ENCODE results near the gene IGSF21.

The IGSF21 gene

GRCh38 chr1:18234790-18235242 lies 127.2 kb downstream of the IGSF21 start:
- Mint-ChIP-seq H3K4me1 (ENCODE audit: low read depth) (no peaks in the 10 kb centered on the region), H3K4me3 (no peak overlapping the region), H3K9me3 (peaks cover 25% of the 10 kb centered on the region), H3K27ac (no peak overlapping the region), H3K36me3 (ENCODE audit: low read depth) (no peaks in the 10 kb centered on the region), H3K27me3 (ENCODE audit: low read depth) (no peaks in the 10 kb centered on the region)
- no peak for DNase-seq (ENCODE audit: low spot score)

- Mint-ChIP-seq H3K27me3 (ENCODE audit: low read depth) (no peaks in the 10 kb centered on the region), H3K9me3 (peaks cover 10% of the 10 kb centered on the region), H3K4me3 (no peak overlapping the region), H3K27ac (no peak overlapping the region), H3K36me3 (ENCODE audit: low read depth) (no peaks in the 10 kb centered on the region), H3K4me1 (ENCODE audit: low read depth) (no peaks in the 10 kb centered on the region)
- no peak for DNase-seq (ENCODE audit: low spot score)
These were observed 129.8 kb downstream of the IGSF21 start for GRCh38 chr1:18237371-18237770.

- H3K27ac Mint-ChIP-seq: no peak overlapping the region
- no peaks in the 10 kb centered on the region for H3K27me3 Mint-ChIP-seq (ENCODE audit: low read depth)
- DNase-seq (ENCODE audit: low spot score): no peak
- H3K4me1 Mint-ChIP-seq (ENCODE audit: low read depth): no peaks in the 10 kb centered on the region
- H3K9me3 Mint-ChIP-seq: peaks cover 2% of the 10 kb centered on the region
- no peak overlapping the region for H3K4me3 Mint-ChIP-seq
- H3K36me3 Mint-ChIP-seq (ENCODE audit: low read depth): no peaks in the 10 kb centered on the region
These were observed 130.6 kb downstream of the IGSF21 start for GRCh38 chr1:18238190-18238589.

- DNase-seq (ENCODE audit: low spot score): no peak
- no peaks in the 10 kb centered on the region for H3K9me3 Mint-ChIP-seq
- no peaks in the 10 kb centered on the region for H3K27me3 Mint-ChIP-seq (ENCODE audit: low read depth)
- H3K4me1 Mint-ChIP-seq (ENCODE audit: low read depth): no peaks in the 10 kb centered on the region
- H3K4me3 Mint-ChIP-seq: no peak overlapping the region
- no peaks in the 10 kb centered on the region for H3K36me3 Mint-ChIP-seq (ENCODE audit: low read depth)
- no peak overlapping the region for H3K27ac Mint-ChIP-seq
These were observed 132.1 kb downstream of the IGSF21 start for GRCh38 chr1:18239671-18240070.

GRCh38 chr1:18240906-18241305 lies 133.3 kb downstream of the IGSF21 start:
- H3K27ac Mint-ChIP-seq: no peak overlapping the region
- no peaks in the 10 kb centered on the region for H3K9me3 Mint-ChIP-seq
- no peaks in the 10 kb centered on the region for H3K36me3 Mint-ChIP-seq (ENCODE audit: low read depth)
- no peak for DNase-seq (ENCODE audit: low spot score)
- no peaks in the 10 kb centered on the region for H3K27me3 Mint-ChIP-seq (ENCODE audit: low read depth)
- H3K4me3 Mint-ChIP-seq: no peak overlapping the region
- H3K4me1 Mint-ChIP-seq (ENCODE audit: low read depth): no peaks in the 10 kb centered on the region

- Mint-ChIP-seq H3K27ac (no peak overlapping the region), H3K4me1 (ENCODE audit: low read depth) (no peaks in the 10 kb centered on the region), H3K4me3 (no peak overlapping the region), H3K9me3 (no peaks in the 10 kb centered on the region), H3K27me3 (ENCODE audit: low read depth) (no peaks in the 10 kb centered on the region), H3K36me3 (ENCODE audit: low read depth) (no peaks in the 10 kb centered on the region)
- DNase-seq (ENCODE audit: low spot score): no peak
These were observed 134.3 kb downstream of the IGSF21 start for GRCh38 chr1:18241891-18242290.

- Mint-ChIP-seq H3K4me1 (ENCODE audit: low read depth) (no peaks in the 10 kb centered on the region), H3K27ac (no peak overlapping the region), H3K9me3 (no peaks in the 10 kb centered on the region), H3K27me3 (ENCODE audit: low read depth) (no peaks in the 10 kb centered on the region), H3K36me3 (ENCODE audit: low read depth) (no peaks in the 10 kb centered on the region), H3K4me3 (no peak overlapping the region)
- no peak for DNase-seq (ENCODE audit: low spot score)
These were observed 136.0 kb downstream of the IGSF21 start for GRCh38 chr1:18243503-18244175.

- DNase-seq (ENCODE audit: low spot score): no peak
- no peak overlapping the region for H3K4me3 Mint-ChIP-seq
- no peaks in the 10 kb centered on the region for H3K9me3 Mint-ChIP-seq
- no peaks in the 10 kb centered on the region for H3K27me3 Mint-ChIP-seq (ENCODE audit: low read depth)
- no peaks in the 10 kb centered on the region for H3K4me1 Mint-ChIP-seq (ENCODE audit: low read depth)
- no peaks in the 10 kb centered on the region for H3K36me3 Mint-ChIP-seq (ENCODE audit: low read depth)
- H3K27ac Mint-ChIP-seq: no peak overlapping the region
These were observed 137.2 kb downstream of the IGSF21 start for GRCh38 chr1:18244762-18245161.

- no peak overlapping the region for H3K27ac Mint-ChIP-seq
- H3K4me1 Mint-ChIP-seq (ENCODE audit: low read depth): no peaks in the 10 kb centered on the region
- no peaks in the 10 kb centered on the region for H3K9me3 Mint-ChIP-seq
These were observed 138.0 kb downstream of the IGSF21 start for GRCh38 chr1:18245647-18246046.

GRCh38 chr1:18246543-18246942 lies 138.9 kb downstream of the IGSF21 start:
- Mint-ChIP-seq H3K27me3 (ENCODE audit: low read depth) (no peaks in the 10 kb centered on the region), H3K9me3 (no peaks in the 10 kb centered on the region), H3K27ac (no peak overlapping the region), H3K4me3 (no peak overlapping the region), H3K36me3 (ENCODE audit: low read depth) (no peaks in the 10 kb centered on the region), H3K4me1 (ENCODE audit: low read depth) (no peaks in the 10 kb centered on the region)
- DNase-seq (ENCODE audit: low spot score): no peak

More at GRCh38 chr1:18245647-18246046, 138.0 kb downstream of the IGSF21 start:
- no peak for DNase-seq (ENCODE audit: low spot score)
- Mint-ChIP-seq H3K36me3 (ENCODE audit: low read depth) (no peaks in the 10 kb centered on the region), H3K4me3 (no peak overlapping the region), H3K27me3 (ENCODE audit: low read depth) (no peaks in the 10 kb centered on the region)

GRCh38 chr1:18247151-18247550 lies 139.6 kb downstream of the IGSF21 start:
- H3K27ac Mint-ChIP-seq: no peak overlapping the region

GRCh38 chr1:18249631-18250030 lies 142.0 kb downstream of the IGSF21 start:
- Mint-ChIP-seq H3K27ac (no peak overlapping the region), H3K4me3 (no peak overlapping the region), H3K4me1 (ENCODE audit: low read depth) (no peaks in the 10 kb centered on the region), H3K9me3 (no peaks in the 10 kb centered on the region), H3K36me3 (ENCODE audit: low read depth) (no peaks in the 10 kb centered on the region), H3K27me3 (ENCODE audit: low read depth) (no peaks in the 10 kb centered on the region)
- DNase-seq (ENCODE audit: low spot score): no peak

More at GRCh38 chr1:18247151-18247550, 139.6 kb downstream of the IGSF21 start:
- H3K36me3 Mint-ChIP-seq (ENCODE audit: low read depth): no peaks in the 10 kb centered on the region
- no peaks in the 10 kb centered on the region for H3K27me3 Mint-ChIP-seq (ENCODE audit: low read depth)
- H3K9me3 Mint-ChIP-seq: no peaks in the 10 kb centered on the region
- DNase-seq (ENCODE audit: low spot score): no peak
- H3K4me1 Mint-ChIP-seq (ENCODE audit: low read depth): no peaks in the 10 kb centered on the region
- H3K4me3 Mint-ChIP-seq: no peak overlapping the region

GRCh38 chr1:18253093-18253492 lies 145.5 kb downstream of the IGSF21 start:
- Mint-ChIP-seq H3K27me3 (ENCODE audit: low read depth) (no peaks in the 10 kb centered on the region), H3K4me3 (no peak overlapping the region), H3K4me1 (ENCODE audit: low read depth) (no peaks in the 10 kb centered on the region), H3K27ac (no peak overlapping the region), H3K36me3 (ENCODE audit: low read depth) (no peaks in the 10 kb centered on the region), H3K9me3 (no peaks in the 10 kb centered on the region)
- DNase-seq (ENCODE audit: low spot score): no peak

- peak; percentile 6 for DNase-seq (ENCODE audit: low spot score)
- no peaks in the 10 kb centered on the region for H3K4me1 Mint-ChIP-seq (ENCODE audit: low read depth)
These were observed 149.0 kb downstream of the IGSF21 start for GRCh38 chr1:18256282-18257235.

More at GRCh38 chr1:18256282-18257235, 149.0 kb downstream of the IGSF21 start:
- no peaks in the 10 kb centered on the region for H3K27me3 Mint-ChIP-seq (ENCODE audit: low read depth)
- H3K9me3 Mint-ChIP-seq: no peaks in the 10 kb centered on the region
- H3K27ac Mint-ChIP-seq: no peak overlapping the region
- H3K36me3 Mint-ChIP-seq (ENCODE audit: low read depth): no peaks in the 10 kb centered on the region
- H3K4me3 Mint-ChIP-seq: no peak overlapping the region

Data from T-helper 2 cell treated with Interferon-gamma antibody and Interleukin-4, amounts not matched to agents 5 μg/mL and 100 μg/mL, for 36 hours (primary cell).